ENCODE results near the gene SOS2.

DNA sequence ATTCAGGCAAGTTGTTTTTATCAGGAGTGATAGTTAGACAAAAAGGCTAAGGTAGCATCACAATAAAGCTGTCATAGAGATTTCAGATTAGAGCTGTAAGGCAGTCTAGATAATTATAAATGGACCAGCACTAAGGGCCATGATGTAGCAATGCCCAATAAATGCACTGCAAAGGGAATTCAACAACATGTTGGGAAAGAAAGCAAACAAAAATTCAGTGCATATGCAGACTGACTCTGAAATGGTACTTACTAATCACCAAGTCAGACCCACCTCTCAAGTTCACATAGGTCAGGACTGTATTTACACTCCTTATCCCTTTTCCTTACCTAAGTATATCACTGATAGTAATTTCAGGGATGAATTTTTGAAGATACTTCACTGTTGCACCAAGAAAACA lies 33.7 kb upstream of the SOS2 start:
- TF ChIP-seq CTCF (IDR thresholded peaks at IDR 0.05) (no peak), POLR2A (IDR thresholded peaks at IDR 0.05) (no peak)
